HG02885 (cell line): ENCODE data around the gene ZMIZ1.

Experiments used
- ATAC-seq: cut with Tn5 transposase; IDR thresholded peaks from one replicate; pipeline ENCODE4 v1.9.1; 2021; ENCODE audit warnings: mild to moderate bottlenecking; ENCODE audit not compliant: unreplicated experiment, poor library complexity

Gene ZMIZ1

DNA sequence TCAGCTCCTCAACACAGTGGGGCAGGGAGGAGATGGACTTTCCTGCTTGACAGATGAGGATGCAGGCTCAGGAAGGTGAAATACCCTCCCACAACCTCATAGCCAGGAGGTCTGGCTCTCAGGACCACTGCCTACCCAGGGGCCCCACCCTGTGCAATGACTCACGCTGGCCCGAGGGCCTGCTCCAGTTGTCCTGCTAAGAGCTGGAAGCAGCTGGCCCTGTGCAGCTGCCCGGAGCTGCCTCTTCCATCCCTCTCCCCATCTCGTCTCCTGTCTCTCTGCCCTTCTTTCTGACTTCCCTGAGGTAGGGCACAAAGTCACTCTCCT is 123.9 kb downstream of the ZMIZ1 start:
- no peak for ATAC-seq

DNA sequence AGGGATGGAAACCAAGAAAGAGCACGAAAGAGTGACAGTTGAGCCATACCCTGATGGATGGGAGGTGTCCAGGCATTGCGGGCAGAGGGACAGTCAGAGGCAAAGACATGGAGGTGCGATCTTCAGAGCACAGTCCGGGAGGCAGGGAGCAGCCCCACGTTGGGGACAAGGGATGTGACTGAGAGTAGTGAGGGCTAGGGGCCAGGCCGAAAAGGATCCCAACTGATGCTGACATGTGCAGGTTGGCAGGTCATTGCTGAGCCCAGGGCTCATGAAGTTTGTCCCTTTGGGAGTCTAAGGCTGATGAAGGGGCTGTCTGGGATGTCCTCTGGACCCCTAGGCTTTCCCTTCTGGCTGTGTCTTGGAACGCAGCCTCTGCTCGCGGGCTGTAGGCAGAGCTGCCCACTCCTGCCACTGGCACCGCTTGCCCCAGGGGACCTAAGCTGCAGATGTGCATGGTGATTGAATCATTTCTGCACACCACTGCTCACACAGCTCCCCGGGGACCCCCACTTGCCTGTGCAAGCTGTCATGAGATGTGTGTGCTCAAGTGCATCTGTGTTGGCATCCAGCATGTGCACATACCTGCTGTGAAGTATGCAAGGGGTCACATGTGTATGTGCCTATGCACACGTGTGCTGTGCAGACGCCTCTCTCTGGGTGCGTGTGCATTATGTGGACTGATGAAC is 125.1 kb downstream of the ZMIZ1 start:
- no peak for ATAC-seq

DNA sequence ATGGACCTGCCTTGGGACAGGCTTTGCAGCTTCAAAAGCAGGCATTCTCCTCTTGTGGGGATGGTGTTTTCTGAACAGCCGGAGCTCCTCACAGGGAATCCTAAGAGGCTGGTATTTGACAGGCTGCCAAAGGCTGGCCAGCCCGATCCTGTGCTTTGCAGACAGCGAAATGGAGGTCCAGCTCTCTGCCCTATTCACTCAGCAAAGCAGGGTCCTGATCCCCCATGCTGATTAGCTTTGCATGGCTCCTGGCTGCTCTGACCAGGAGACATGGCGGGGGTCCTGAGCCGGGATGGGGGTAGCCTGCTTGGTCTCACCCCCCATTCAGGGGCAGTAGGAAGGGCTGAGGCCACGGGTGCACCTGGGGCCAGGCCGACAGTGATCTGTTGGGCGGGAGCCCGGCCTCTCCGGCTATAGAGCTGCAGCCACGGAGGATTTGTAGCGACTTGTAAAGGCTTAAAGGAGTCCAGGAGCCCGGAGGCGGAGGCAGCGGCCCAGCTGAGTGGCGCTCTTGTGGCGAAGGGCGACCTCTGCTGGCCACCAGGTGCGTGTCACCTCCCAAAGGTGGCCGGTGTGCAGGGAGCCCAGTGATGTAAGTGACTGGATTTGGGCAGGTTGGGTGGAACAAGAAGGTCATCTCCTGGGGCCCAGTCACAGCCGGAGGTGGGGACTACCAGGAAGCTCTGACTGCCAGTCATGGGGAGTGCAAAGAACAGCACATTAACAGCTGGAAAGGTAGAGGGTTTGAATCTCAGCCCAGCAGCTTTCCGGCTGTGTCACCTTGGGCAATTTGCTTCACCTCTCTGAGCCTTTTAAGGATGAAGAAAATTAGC is 126.5 kb downstream of the ZMIZ1 start:
- peak; percentile 91 for ATAC-seq

DNA sequence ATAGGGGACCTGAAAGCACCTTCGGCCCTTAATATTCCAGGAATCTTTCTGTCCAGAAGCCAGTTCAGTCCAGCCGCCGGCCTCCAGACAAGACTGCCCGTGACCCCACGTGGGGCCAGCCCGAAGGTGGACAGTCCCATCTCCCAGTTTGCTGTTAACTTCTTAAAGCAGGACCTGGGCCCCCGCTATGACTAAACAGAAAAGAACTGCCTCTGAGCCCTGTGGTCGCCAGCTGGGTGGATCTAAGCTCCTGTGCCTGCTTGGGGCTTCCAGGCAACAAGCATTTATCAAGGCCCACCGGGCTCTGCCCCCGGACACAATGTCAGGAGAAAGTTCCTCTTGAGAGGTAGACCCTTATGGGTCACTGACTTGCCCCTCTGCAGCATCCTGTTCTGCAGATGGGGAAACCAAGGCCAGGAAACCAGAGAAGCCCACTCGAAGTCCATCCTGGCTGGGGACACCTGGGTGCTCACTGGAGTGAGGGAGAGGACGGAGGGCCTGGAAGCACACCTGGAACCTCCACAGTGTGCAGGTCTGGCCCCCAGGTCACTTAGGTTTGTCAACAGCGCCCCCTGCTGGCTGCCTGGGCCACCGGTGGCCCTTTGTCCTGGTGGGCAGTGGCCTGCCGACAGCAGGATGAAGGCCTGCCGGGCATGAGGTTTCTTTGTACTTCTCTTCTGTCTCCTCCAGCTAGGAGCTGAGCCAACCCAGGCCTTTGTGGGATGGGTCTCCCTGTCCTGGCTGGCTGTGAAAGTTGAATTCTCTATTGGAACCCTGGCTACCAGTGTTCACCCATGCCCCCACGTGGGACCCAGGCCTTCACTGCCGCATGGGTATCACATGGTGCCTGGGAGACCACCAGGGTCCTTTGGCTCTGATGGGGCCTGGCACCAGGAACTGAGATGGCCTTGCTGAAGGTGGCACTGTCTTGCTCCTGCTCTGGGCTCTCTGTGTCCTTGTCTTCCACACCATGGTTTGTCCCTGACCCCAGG is 128.0 kb downstream of the ZMIZ1 start:
- peak; percentile 57 for ATAC-seq

DNA sequence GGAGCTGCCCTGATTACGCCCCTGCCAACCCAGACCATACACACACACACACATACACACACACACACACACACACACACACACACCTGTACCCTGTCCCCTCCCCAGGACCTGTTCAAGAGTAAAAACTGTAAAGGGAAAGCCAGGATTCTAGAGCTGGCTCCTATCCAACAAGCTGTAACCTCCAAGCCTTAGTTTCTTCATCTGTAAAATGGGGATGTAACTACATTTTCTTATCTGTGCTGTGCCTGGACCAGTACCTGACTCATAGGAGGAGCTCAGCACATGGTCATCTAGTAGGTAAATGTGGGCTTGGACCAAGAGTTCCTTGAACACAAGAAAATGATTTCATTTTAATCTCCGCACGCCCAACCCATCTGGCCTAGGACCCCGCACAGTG is 128.8 kb downstream of the ZMIZ1 start:
- no peak for ATAC-seq

DNA sequence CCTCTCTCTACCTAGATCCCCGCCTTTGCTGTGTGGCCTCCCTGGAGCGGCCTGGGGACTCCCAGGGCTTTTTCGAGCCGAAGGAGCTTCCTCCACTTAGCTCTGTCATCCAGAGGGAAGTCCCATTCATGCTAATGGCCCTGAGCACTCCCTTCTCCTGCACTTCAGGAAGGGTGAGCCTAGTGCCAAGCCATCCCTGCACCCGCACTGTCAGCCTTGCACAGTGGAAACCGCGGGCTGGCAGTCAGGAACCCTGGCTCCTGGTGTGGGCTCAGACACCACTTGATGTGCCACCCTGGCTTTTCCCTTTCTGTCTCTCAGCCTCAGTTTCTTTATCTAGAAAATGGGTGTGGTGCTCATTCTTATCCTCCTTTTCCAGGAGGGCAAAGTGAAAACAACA is 131.6 kb downstream of the ZMIZ1 start:
- ATAC-seq: no peak

DNA sequence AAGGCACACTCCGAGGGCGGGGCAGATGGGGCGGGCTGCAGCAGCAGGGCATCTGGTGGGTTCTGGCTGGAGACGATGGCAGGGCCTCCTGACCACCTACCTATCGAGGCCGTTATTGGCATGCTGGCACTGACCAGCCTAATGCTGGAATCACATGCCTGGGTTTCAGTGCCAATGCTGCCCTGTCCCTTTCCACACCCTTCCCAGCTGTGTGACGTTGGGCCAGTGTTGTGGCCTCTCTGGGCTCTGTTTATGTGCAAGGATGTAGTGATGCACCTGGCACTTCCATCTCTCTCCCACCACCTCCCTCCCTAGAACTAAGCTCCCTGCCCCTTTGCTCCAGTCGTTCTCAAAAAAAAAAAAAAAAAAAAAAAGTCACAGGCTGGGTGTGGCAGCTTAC is 132.9 kb downstream of the ZMIZ1 start:
- ATAC-seq: no peak

DNA sequence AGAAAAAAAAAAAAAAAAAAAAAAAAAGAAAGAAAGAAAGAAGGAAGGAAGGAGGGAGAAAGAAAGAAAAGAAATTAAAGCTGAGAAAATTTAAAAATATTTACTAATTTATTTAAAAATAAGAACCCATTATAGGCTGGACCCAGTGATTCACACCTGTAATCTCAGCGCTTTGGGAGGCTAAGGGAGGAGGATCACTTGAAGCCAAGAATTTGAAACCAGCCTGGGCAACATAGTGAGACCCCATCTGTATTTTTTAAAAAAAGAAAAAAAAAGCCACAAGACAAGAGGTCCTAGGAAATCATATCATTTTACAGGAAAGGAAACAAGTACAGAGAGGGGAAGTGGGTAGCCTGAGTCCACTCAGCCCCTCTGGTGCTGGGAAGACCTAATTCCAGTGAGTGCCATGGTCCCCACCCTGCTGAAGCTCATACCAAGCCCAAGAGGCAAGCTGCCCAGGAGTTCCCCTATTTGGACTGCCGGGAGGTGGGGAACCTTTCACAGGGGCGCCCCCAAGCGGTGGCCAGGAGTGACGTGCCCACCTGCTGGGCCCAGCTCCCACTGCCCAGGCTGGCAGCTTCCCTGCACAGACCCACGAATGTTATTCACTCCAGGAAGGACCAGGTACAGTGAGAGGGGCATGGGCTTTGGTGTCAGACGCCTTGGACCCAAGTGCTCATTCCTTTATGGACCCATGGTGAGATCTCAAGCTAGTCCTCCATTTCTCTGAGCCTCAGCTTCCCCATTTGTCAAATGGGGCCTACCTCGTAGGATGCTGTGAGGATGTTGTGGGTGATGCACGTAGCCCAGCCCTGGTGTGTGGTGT is 133.6 kb downstream of the ZMIZ1 start:
- ATAC-seq: no peak

DNA sequence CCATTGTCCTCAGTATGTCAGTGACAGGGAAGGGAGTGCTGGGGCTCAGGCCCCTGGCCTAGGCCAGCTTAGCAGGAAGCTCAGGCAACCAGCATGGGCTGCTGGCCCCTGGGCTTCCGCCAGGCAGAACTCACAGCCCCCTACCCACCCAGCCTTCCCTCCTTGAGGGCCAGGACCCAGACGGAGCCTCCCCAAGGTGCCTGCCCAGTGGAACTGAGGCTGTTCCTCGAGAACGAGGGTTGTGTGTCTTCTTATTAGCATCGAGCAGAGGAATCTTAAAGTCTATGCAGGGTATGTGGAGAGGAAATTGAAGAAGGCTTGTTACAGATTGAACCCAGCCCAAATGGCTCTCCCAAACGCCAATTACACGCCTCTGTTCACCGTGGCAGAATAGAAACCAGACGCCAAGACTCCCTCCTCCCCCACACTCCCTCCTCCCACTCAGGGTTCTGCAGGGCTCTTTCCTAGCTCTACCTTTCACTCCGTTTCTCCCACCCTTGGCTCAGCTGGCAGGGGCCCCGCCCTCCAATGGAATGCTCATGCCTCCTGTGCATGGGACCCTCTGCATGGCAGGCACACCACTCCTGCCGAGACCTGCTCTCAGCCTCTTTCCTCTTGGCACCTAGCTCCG is 134.4 kb downstream of the ZMIZ1 start:
- no peak for ATAC-seq

DNA sequence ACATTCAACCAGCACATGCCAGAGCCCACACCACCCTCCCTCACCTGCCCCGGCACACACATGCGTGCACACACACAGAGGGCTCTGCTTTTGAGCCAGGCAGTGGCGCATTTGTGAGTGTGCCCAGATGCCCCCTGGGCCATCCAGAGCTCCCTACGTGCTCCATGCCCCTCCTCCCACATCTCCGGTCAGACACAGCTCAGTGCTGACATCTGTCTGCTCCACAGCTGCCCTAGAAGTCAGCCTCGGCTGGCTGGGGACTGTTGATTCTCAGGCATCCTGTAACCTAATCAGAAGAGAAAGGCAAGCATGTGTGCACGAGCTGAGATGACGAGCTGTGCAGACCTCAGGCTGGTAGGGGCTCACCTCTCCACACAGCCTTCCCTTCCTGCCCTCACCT is 135.1 kb downstream of the ZMIZ1 start:
- ATAC-seq: no peak

DNA sequence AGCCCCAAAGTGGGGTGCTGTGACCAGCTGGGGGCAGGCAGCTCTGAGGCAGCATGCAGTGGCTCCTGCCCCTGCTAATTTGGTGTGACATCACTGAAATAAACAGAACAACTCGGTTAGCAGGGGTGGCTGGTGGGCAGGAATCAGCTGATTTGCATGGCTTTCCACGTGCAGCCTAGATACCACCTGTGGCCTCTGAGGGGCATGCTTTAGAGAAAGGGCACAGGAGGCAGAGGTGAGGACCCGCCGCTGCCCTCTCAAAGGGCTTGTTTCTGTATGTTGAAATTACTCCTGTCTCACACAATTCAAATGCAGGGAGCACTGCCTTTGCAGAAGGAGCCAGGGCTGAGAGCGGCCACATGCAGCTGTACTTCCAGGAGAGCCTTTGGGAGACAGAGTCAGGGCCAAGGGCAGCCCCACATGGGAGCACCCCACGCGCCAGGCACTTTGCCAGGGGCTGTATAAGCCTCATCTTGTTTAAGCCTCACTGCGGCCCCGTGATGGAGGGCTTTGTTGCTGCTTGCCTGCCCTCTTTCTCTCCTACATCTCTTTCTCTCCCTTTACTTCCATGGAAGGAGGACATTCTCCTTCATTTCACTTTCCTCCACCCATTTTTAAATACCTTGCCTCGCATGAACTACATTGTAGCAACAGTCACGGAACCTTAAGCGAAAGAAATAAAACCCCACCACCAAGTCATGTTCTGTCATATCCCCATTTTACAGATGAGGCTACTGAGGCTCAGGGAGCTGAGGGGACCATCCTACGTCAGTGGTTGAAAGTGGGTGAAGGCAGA is 137.7 kb downstream of the ZMIZ1 start:
- ATAC-seq: no peak

DNA sequence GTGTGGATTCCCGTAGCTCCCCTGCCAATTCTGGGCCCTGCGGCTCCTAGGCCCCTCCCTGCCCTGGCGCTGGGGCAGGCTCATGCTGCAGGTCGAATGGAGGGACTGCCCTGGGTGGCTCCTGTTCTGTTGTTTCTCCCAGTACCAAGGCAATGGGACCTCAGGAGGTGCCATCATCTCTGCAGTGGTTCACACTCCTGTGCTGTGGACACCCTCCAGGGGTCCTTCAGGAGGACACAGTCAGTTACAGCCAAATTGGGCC is 138.3 kb downstream of the ZMIZ1 start:
- ATAC-seq: no peak

DNA sequence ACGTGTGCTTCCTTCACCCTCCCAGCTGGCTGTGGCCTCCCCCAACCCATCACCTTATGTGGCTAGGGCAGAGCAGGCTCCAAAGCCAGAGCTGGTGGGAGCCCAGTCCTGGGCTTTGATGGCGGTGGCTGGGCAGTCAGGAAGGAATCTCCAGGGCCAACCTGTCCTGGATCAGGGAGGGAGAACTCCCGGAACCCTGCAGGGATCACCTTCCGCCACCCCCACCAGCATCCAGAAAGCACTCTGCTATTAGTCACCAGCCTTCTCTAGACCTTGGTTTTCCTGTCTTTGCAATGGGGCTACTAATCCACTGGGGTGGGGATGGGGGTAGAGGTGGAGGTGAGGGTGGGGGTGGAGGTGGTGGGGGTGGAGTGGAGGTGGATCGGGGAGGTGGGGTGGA is 139.0 kb downstream of the ZMIZ1 start:
- ATAC-seq: no peak

DNA sequence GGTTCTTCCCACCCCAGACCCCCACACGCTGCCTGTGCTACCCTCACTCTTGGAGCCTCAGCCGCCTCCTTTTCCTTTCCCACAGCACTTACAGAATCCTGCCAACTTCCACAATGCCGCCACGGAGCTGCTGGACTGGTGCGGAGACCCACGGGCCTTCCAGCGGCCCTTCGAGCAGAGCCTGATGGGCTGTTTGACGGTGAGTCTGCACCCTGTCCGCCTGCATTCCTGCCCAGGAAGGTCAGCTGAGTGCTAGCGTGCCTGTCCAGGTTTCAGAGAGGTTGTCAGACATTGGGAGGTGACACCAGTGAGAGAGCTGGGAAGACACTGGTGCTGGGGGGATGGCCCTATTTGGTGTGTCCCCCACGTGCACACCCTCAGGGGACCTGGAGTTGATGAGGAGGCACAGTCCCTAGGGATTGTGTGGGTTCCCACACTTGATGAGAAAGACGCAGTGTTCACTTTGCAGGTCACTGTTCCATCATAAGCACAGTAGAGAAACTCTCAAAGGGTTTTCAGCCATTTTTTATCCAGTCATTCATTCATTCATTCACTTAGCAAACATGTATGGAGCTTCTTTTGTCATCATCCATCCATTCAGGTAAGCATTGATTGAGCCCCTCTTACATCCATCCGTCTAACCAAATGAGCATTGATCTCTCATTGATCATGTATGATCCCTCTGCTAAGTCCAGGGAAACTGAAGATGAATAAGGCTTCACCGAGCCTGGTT is 139.7 kb downstream of the ZMIZ1 start:
- no peak for ATAC-seq

DNA sequence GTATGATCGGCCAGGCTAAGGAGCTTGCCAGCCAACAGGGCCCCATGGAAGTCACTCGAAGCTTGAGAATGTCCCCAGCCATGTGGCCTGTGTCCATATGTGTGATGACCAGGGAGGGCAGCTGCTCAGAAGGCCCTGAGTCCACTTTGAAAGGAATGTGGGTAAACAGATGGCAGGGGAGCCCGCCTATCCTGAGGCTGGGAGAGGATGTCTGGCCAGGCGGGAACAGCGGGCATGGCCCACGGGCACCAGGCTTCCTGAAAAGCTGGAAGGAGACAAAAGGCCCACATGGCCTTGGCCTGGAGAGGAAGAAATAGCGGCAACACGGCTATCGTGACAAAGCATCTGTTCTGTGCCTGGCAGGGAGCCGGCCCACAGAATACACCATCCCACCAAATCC is 140.6 kb downstream of the ZMIZ1 start:
- ATAC-seq: no peak

DNA sequence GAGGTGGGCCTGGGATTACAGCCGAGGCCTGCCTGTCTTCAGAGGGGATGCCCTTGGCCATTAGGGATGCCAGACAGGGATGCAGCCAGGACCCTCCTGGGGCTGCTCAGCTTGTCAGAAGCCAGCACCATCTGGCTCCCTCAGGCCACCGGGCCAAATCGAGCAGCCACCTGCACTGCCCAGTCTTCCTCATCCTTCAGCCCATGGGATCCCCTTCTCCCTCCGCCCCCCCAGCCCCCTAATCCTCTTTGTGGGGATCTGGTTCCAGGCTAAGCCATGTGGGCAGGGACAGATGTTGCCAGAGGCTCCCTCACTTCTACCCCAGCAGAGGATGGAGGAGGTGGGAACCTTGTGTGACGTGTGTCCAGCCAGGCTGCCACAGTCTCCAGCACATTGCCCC is 141.1 kb downstream of the ZMIZ1 start:
- ATAC-seq: no peak

DNA sequence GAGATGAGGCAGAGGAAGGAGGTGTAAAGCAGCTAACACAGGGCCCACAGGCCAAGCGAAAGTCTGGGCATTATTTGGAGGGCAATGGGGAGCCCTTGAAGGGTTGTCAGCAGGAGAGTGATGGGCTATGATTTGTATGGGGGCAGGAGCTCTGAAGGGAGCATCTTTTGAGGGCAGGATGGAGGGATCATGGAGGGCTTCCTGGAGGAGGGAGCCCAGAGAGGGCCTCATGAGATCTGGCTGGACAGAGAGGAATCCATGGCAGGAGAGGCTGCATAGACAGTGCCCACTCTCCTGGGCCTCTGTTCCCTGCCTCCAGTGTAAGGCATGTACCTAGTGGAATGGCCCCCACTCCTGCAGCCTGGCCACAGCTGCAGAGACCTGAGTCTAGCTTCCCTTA is 141.9 kb downstream of the ZMIZ1 start:
- no peak for ATAC-seq

DNA sequence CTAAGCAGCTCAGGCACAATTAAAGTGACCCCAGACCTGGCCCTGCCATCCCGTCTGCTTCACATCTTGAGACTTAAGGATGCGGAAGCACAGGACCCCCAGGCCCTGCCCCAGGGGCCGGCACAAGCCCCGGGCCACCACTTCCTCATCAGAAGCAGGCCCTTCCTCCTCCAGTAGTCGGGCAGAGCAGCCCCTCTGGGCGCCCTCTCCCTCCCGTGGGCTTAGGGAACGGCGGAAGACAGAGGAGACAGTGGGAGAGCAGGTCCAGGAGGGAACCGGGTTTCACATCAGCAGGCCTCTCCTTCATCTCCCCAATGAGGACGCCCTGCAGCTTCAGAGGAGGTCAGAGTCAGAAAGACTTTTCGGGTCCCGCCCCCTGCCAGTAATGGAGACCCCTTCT is 142.8 kb downstream of the ZMIZ1 start:
- no peak for ATAC-seq
